Glutamatergic neuron (in vitro differentiated cells): ENCODE measurements around the gene KIAA1614. TPM values are rescaled to one million over a fixed set of nuclear protein-coding genes. Genes with fewer than 3 reads are reported as not detected.

Experiments used
- DNase-seq: peaks from one replicate; pipeline ENCODE4 v3.0.0; 2022
- H3K27ac Mint-ChIP-seq: one replicate; pipeline ENCODE4 v1.8.0; 2020; ENCODE audit warnings: mild to moderate bottlenecking, mixed read lengths, inconsistent platforms; ENCODE audit not compliant: unreplicated experiment
- H3K27me3 Mint-ChIP-seq: one replicate; pipeline ENCODE4 v1.8.0; 2020; ENCODE audit warnings: mild to moderate bottlenecking, moderate library complexity, mixed read lengths, inconsistent platforms; ENCODE audit not compliant: unreplicated experiment
- H3K36me3 Mint-ChIP-seq: one replicate; pipeline ENCODE4 v1.8.0; 2020; ENCODE audit warnings: mild to moderate bottlenecking, mixed read lengths, inconsistent platforms; ENCODE audit not compliant: unreplicated experiment
- H3K4me1 Mint-ChIP-seq: one replicate; pipeline ENCODE4 v1.8.0; 2020; ENCODE audit warnings: mild to moderate bottlenecking, low read depth, mixed read lengths, inconsistent platforms; ENCODE audit not compliant: unreplicated experiment
- H3K4me3 Mint-ChIP-seq: one replicate; pipeline ENCODE4 v1.8.0; 2020; ENCODE audit warnings: mild to moderate bottlenecking, mixed read lengths, inconsistent platforms; ENCODE audit not compliant: unreplicated experiment
- H3K9me3 Mint-ChIP-seq: one replicate; pipeline ENCODE4 v1.8.0; 2020; ENCODE audit warnings: mild to moderate bottlenecking, moderate library complexity, mixed read lengths, inconsistent platforms; ENCODE audit not compliant: unreplicated experiment
- total RNA-seq: library from RNA; stranded (reverse); fragmentation: NEBNext Ultra II Directional; extraction: Animal tissue kit (Norgen Biotek cat#: 25700); gene quantifications from one replicate; pipeline ENCODE4 v1.2.1, GENCODE V29; 2021; ENCODE audit not compliant: unreplicated experiment
- TF ChIP-seq, protein P1 (sequence below): fragments of 200-600 bp; sonication (generic); IDR thresholded peaks from one replicate; pipeline ENCODE4 v1.5.0; 2021; ENCODE audit not compliant: partially characterized antibody, unreplicated experiment

KIAA1614 gene
- total RNA-seq, 1 donor from 2014 or later, result 4.1 TPM

DNA sequence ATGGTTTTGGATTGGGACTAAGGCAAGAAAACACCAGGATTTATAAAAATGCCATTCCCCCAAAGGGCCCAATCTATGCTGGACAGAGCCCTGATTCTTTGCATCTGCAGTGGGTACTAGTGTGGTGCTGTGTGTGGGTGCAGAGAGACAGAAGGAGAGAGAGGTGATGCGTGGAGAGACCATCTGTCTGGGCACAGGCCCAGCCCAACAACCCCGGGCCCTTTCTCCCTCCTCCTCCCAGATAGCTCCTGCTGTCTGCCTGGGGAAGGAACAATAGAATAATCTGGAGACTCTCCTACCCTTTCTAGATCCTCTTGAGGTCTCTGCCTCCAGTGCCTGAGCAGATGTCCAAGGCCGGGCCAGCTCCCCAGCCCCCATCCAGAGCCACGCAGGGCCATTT, 15.1 kb downstream of the KIAA1614 start:
- H3K9me3 Mint-ChIP-seq, result peaks cover 37% of the 10 kb centered on the region
- H3K4me1 Mint-ChIP-seq, result peaks cover 77% of the 10 kb centered on the region
- peak; percentile 46 for DNase-seq
- peaks cover 40% of the 10 kb centered on the region for H3K27me3 Mint-ChIP-seq
- no peaks in the 10 kb centered on the region for H3K36me3 Mint-ChIP-seq
- H3K27ac Mint-ChIP-seq, result peak overlapping the region; percentile 97
- peak overlapping the region; percentile 40 for H3K4me3 Mint-ChIP-seq
- TF ChIP-seq, protein P1, sequence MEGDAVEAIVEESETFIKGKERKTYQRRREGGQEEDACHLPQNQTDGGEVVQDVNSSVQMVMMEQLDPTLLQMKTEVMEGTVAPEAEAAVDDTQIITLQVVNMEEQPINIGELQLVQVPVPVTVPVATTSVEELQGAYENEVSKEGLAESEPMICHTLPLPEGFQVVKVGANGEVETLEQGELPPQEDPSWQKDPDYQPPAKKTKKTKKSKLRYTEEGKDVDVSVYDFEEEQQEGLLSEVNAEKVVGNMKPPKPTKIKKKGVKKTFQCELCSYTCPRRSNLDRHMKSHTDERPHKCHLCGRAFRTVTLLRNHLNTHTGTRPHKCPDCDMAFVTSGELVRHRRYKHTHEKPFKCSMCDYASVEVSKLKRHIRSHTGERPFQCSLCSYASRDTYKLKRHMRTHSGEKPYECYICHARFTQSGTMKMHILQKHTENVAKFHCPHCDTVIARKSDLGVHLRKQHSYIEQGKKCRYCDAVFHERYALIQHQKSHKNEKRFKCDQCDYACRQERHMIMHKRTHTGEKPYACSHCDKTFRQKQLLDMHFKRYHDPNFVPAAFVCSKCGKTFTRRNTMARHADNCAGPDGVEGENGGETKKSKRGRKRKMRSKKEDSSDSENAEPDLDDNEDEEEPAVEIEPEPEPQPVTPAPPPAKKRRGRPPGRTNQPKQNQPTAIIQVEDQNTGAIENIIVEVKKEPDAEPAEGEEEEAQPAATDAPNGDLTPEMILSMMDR, result no peak

DNA sequence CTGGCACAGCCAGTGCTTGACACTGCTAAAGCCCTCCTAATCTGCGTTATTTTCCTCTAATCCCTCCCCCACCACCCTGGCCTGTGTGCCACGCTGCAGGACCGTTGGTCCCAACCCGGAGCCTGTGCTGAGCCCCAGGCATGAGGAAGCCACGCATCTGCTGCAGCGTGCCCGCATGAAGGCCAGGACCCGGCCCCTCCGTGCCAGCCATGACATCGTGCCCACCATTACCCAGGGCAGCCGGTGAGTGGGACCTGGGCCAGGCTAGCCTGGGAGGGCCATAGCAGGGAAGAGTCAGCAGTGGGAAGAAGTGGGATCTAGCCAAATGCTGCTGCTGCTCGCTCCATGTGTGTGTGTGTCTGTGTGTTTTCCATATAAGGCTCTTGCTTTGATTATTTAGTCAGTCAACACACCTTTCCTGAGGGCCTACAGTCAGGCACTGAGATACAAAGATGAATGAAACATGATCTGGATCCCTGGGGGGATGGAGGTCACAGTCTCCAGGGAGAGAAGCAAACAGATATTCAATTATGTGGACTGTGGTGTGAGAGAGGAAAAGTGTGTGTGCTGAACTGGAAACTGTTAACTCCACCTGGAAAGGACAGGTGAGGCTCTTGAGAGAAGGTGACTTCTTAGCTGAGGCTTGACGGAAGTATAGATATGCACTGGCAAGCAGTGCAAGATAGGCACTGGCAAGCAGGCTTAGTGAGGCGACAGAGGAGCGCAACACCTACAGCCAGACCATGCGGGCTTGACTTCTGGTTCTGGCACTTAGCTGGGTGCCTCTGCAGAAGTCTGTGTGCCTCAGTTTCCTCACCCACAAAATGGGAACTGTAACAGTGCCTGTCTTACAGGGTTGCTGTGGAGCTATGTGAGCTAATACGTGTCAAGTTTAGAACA, 15.9 kb downstream of the KIAA1614 start:
- peaks cover 76% of the 10 kb centered on the region for H3K4me1 Mint-ChIP-seq
- peak overlapping the region; percentile 65 for H3K4me3 Mint-ChIP-seq
- H3K27ac Mint-ChIP-seq, result peak overlapping the region; percentile 97
- TF ChIP-seq, protein P1, result no peak
- peaks cover 41% of the 10 kb centered on the region for H3K27me3 Mint-ChIP-seq
- no peaks in the 10 kb centered on the region for H3K36me3 Mint-ChIP-seq
- peaks cover 37% of the 10 kb centered on the region for H3K9me3 Mint-ChIP-seq
- no peak for DNase-seq

DNA sequence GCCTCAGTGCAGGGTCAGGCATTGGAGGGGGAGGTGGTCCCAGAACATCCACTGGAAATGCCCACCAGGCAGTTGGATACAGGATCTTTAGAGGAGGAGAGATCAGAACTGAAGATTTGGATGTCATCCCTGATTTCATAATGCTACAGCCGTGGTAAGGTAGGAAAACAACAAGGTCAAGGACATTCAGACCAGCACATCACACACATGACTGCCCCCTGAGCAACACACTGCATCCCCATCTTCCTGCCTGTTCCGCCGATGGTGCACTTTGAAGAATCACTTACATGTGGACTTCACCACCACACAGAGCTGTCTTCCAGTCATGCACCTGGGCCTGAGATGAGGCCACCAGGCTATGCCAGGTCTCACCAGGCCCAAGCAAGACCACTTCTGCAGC, 16.7 kb downstream of the KIAA1614 start:
- Mint-ChIP-seq H3K27ac (peak overlapping the region; percentile 97), H3K36me3 (no peaks in the 10 kb centered on the region), H3K4me3 (peak overlapping the region; percentile 54), H3K27me3 (peaks cover 38% of the 10 kb centered on the region), H3K4me1 (peaks cover 71% of the 10 kb centered on the region), H3K9me3 (peaks cover 34% of the 10 kb centered on the region)
- DNase-seq, result no peak
- TF ChIP-seq, protein P1, result no peak

DNA sequence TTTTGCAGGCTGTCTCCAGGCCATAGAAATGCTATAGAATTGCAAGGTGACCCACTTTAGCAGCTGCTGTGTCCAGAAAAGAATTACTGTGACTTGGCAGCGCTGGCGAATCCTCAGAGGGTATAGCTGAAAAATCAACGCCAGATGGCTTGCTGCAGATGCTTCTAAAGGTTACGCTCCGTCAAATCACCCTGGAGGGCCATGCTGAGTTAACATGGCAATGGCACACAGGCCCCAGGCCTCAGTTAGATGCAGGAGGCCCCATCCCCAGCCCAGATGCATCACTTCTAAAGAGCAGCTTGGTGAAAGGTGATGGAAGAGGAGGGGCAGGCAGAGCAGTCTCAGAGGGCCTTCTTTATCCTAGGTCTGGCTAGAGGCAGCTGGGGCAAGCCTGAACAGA, 18.0 kb downstream of the KIAA1614 start:
- peak; percentile 74 for DNase-seq
- Mint-ChIP-seq H3K27ac (peak overlapping the region; percentile 97), H3K4me1 (peaks cover 65% of the 10 kb centered on the region), H3K4me3 (peak overlapping the region; percentile 67), H3K27me3 (peaks cover 37% of the 10 kb centered on the region), H3K36me3 (no peaks in the 10 kb centered on the region), H3K9me3 (peaks cover 30% of the 10 kb centered on the region)
- TF ChIP-seq, protein P1, result no peak

DNA sequence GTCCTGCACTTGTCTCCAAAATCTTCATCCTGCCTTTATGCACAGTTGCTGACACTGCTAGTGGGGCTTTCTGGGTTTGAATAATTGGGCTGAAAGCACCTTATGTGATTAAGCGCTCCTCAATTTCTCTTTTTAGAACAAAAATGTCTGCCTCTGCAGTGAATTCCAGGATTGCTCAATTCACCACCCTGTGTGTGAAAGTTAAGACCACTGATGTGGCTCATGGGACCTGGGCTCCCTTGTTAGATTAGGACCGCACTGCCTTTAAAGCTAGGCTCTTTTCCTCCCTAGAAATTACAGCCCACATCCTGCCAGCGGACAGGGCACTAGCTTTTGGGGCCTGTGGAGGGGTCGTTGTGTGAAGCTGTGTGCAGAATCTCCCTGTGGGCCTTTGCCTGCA, 18.8 kb downstream of the KIAA1614 start:
- DNase-seq, result no peak
- peaks cover 60% of the 10 kb centered on the region for H3K4me1 Mint-ChIP-seq
- TF ChIP-seq, protein P1, result no peak
- peak overlapping the region; percentile 59 for H3K4me3 Mint-ChIP-seq
- H3K27me3 Mint-ChIP-seq, result peaks cover 32% of the 10 kb centered on the region
- H3K27ac Mint-ChIP-seq, result peak overlapping the region; percentile 97
- H3K36me3 Mint-ChIP-seq, result no peaks in the 10 kb centered on the region
- H3K9me3 Mint-ChIP-seq, result peaks cover 25% of the 10 kb centered on the region
